WTC11 (cell line): ENCODE results near the gene C12orf56.

Source experiments
- CBFB ChIP-seq: sonication (generic); formaldehyde crosslinking; IDR thresholded peaks from 2 replicates; pipeline ENCODE4 v1.8.1; 2022; ENCODE audit warnings: mild to moderate bottlenecking, low read depth, missing genetic modification reagents
- E2F5 ChIP-seq: sonication (generic); formaldehyde crosslinking; IDR thresholded peaks from 2 replicates; pipeline ENCODE4 v1.8.1; 2022; ENCODE audit warnings: mild to moderate bottlenecking, moderate library complexity, missing genetic modification reagents
- EMX1 ChIP-seq: fragments of 250-450 bp; sonication (Bioruptor Pico); IDR thresholded peaks from 2 replicates; pipeline ENCODE4 v1.8.0; 2021; ENCODE audit warnings: mild to moderate bottlenecking
- MXD4 ChIP-seq: fragments of 250-450 bp; sonication (Bioruptor Pico); IDR thresholded peaks from 2 replicates; pipeline ENCODE4 v1.8.0; 2021; ENCODE audit warnings: mild to moderate bottlenecking, moderate library complexity, borderline replicate concordance
- NFYB ChIP-seq: sonication (generic); formaldehyde crosslinking; conservative IDR thresholded peaks from 2 replicates; pipeline ENCODE4 v1.8.0; 2022; ENCODE audit warnings: low read depth, missing genetic modification reagents
- NR3C1 ChIP-seq: sonication (generic); formaldehyde crosslinking; conservative IDR thresholded peaks from 2 replicates; pipeline ENCODE4 v1.8.1; 2023; ENCODE audit warnings: low read depth, mild to moderate bottlenecking, missing genetic modification reagents
- SMAD3 ChIP-seq: sonication (generic); formaldehyde crosslinking; IDR thresholded peaks from 2 replicates; pipeline ENCODE4 v1.8.0; 2022; ENCODE audit warnings: missing genetic modification reagents, mild to moderate bottlenecking, borderline replicate concordance
- TCF7 ChIP-seq: sonication (generic); formaldehyde crosslinking; IDR thresholded peaks from 2 replicates; pipeline ENCODE4 v1.8.0; 2022; ENCODE audit warnings: mild to moderate bottlenecking, low read depth, missing genetic modification reagents, moderate library complexity
- ZNF416 ChIP-seq: fragments of 250-450 bp; sonication (Bioruptor Pico); IDR thresholded peaks from 2 replicates; pipeline ENCODE4 v1.9.0; 2021; ENCODE audit warnings: mild to moderate bottlenecking, inconsistent platforms
- ZNF423 ChIP-seq: fragments of 250-450 bp; sonication (Bioruptor Pico); IDR thresholded peaks from 2 replicates; pipeline ENCODE4 v2.1.2; 2022; ENCODE audit warnings: mild to moderate bottlenecking, moderate library complexity
- TF ChIP-seq, protein P1 (sequence below): fragments of 200-600 bp; IDR thresholded peaks from 2 replicates; pipeline ENCODE4 v1.8.0; 2022; ENCODE audit warnings: antibody characterized with exemption
- TF ChIP-seq, protein P2 (sequence below): sonication (generic); formaldehyde crosslinking; IDR thresholded peaks from 2 replicates; pipeline ENCODE4 v1.8.1; 2023; ENCODE audit warnings: mild to moderate bottlenecking, missing genetic modification reagents, moderate library complexity
- TF ChIP-seq, protein P3 (sequence below): sonication (generic); formaldehyde crosslinking; conservative IDR thresholded peaks from 2 replicates; pipeline ENCODE4 v1.8.1; 2022; ENCODE audit warnings: mild to moderate bottlenecking, missing genetic modification reagents

DNA sequence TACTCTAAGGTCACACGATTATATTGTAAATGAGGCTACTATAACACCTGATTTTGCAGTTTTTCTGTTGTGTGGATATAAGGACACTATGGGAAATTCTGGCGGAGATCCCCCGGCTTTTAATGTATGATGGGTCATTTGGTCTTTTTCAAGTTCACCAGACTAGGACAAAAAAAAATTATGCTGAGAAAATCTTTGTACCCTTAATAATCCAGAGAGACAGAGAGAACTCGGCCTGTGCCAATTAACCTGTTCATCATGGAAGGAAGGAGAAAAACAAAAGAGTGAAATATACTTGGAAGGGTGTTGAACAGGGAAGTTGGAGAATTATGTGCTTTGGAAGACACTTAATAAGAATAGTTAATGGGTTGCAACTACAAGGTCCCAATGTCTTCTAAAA lies 106.3 kb downstream of the C12orf56 start:
- TF ChIP-seq, protein P1, sequence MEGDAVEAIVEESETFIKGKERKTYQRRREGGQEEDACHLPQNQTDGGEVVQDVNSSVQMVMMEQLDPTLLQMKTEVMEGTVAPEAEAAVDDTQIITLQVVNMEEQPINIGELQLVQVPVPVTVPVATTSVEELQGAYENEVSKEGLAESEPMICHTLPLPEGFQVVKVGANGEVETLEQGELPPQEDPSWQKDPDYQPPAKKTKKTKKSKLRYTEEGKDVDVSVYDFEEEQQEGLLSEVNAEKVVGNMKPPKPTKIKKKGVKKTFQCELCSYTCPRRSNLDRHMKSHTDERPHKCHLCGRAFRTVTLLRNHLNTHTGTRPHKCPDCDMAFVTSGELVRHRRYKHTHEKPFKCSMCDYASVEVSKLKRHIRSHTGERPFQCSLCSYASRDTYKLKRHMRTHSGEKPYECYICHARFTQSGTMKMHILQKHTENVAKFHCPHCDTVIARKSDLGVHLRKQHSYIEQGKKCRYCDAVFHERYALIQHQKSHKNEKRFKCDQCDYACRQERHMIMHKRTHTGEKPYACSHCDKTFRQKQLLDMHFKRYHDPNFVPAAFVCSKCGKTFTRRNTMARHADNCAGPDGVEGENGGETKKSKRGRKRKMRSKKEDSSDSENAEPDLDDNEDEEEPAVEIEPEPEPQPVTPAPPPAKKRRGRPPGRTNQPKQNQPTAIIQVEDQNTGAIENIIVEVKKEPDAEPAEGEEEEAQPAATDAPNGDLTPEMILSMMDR = no peak
- TF ChIP-seq NFYB (CRISPR knock-in tag) (no peak), EMX1 (CRISPR knock-in tag) (no peak), CBFB (CRISPR knock-in tag) (no peak), E2F5 (CRISPR knock-in tag) (no peak), TCF7 (no peak), NR3C1 (CRISPR knock-in tag) (no peak), MXD4 (no peak), SMAD3 (CRISPR knock-in tag) (no peak), ZNF423 (CRISPR knock-in tag) (no peak), ZNF416 (CRISPR knock-in tag) (no peak)
- TF ChIP-seq, protein P2, sequence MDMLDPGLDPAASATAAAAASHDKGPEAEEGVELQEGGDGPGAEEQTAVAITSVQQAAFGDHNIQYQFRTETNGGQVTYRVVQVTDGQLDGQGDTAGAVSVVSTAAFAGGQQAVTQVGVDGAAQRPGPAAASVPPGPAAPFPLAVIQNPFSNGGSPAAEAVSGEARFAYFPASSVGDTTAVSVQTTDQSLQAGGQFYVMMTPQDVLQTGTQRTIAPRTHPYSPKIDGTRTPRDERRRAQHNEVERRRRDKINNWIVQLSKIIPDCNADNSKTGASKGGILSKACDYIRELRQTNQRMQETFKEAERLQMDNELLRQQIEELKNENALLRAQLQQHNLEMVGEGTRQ = no peak
- TF ChIP-seq, protein P3, sequence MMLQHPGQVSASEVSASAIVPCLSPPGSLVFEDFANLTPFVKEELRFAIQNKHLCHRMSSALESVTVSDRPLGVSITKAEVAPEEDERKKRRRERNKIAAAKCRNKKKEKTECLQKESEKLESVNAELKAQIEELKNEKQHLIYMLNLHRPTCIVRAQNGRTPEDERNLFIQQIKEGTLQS (CRISPR knock-in tag) = no peak
